Fibroblast of mammary gland (primary cell): ENCODE results near the gene NR1H4.
"Not testable (repeated sequence)": the region's sequence is repeated elsewhere in the genome, so short reads cannot be mapped to it uniquely, and the experiment has no call there.

Experiments
- DNase-seq: peaks from one replicate; pipeline ENCODE4 v3.0.0-alpha.2; 2010; ENCODE audit warnings: low read depth
- H3K4me3 ChIP-seq: 2 replicates; pipeline ENCODE4 v1.5.1; 2011; ENCODE audit warnings: low read depth, mild to moderate bottlenecking, low read length, moderate library complexity; ENCODE audit not compliant: control insufficient read depth
- CTCF ChIP-seq: conservative IDR thresholded peaks from 2 replicates; pipeline ENCODE4 v1.5.1; 2011; ENCODE audit warnings: low read depth, low read length, inconsistent platforms; ENCODE audit not compliant: control insufficient read depth, insufficient read depth

The NR1H4 gene

GRCh38 chr12:100576331-100577036 lies 102.8 kb downstream of the NR1H4 start:
- TF ChIP-seq CTCF = no peak
- DNase-seq = peak; percentile 88
- H3K4me3 ChIP-seq = no peak overlapping the region

GRCh38 chr12:100578923-100579322 lies 105.3 kb downstream of the NR1H4 start:
- TF ChIP-seq CTCF = no peak
- no peak overlapping the region for H3K4me3 ChIP-seq
- no peak for DNase-seq

- no peak overlapping the region for H3K4me3 ChIP-seq
- no peak for TF ChIP-seq CTCF
- DNase-seq = no peak
These were observed 106.2 kb downstream of the NR1H4 start for GRCh38 chr12:100579844-100580243.

- DNase-seq = no peak
- no peak overlapping the region for H3K4me3 ChIP-seq
- no peak for TF ChIP-seq CTCF
These were observed 110.6 kb downstream of the NR1H4 start for GRCh38 chr12:100584256-100584655.

GRCh38 chr12:100591979-100592378 lies 118.3 kb downstream of the NR1H4 start:
- no peak overlapping the region for H3K4me3 ChIP-seq
- DNase-seq = no peak
- no peak for TF ChIP-seq CTCF

GRCh38 chr12:100593490-100593889 lies 119.8 kb downstream of the NR1H4 start:
- TF ChIP-seq CTCF = no peak
- DNase-seq = peak; percentile 45
- H3K4me3 ChIP-seq = no peak overlapping the region

- no peak for TF ChIP-seq CTCF
- no peak overlapping the region for H3K4me3 ChIP-seq
- DNase-seq = no peak
These were observed 128.0 kb downstream of the NR1H4 start for GRCh38 chr12:100601626-100602025.

GRCh38 chr12:100602997-100603396 lies 129.3 kb downstream of the NR1H4 start:
- not testable (repeated sequence) for H3K4me3 ChIP-seq, DNase-seq
